ENCODE data around the gene TNPO2. TPM values are rescaled to one million over a fixed set of nuclear protein-coding genes. Genes with fewer than 3 reads are reported as not detected.

TNPO2 gene
- total and polyA plus RNA-seq, 4 experiments from 2014 or later, result 0.60 to 67.2 (median 33.9) TPM

Other genes starting within 250 kb of the TNPO2 start
- gene ZNF709, start 239.1 kb downstream of the TNPO2 start, total RNA-seq, result 1 to 10 TPM; 7.1 to 9.6 TPM
- gene ZNF709, start 239.1 kb downstream of the TNPO2 start, polyA plus RNA-seq, result 1 to 10 TPM; 1.1 to 2.3 TPM
- 10 to 100 TPM; 29.2 to 30.6 TPM for gene ZNF564, start 172.4 kb downstream of the TNPO2 start, total RNA-seq
- gene ZNF564, start 172.4 kb downstream of the TNPO2 start, polyA plus RNA-seq, result 10 to 100 TPM; 11.2 to 15.3 TPM
- gene ZNF490, start 113.1 kb downstream of the TNPO2 start, total RNA-seq, result 10 to 100 TPM; 10.6 to 11.8 TPM
- 1 to 10 TPM; 2.2 to 4.3 TPM for gene ZNF490, start 113.1 kb downstream of the TNPO2 start, polyA plus RNA-seq
- gene ZNF791, start 113.0 kb downstream of the TNPO2 start, total RNA-seq, result 10 to 100 TPM; 46.0 to 46.3 TPM
- 10 to 100 TPM; 11.5 to 17.2 TPM for gene ZNF791, start 113.0 kb downstream of the TNPO2 start, polyA plus RNA-seq
- 100 to 1,000 TPM; 137 to 141 TPM for gene MAN2B1, start 57.2 kb downstream of the TNPO2 start, total RNA-seq
- gene MAN2B1, start 57.2 kb downstream of the TNPO2 start, polyA plus RNA-seq, result 10 to 100 TPM; 45.0 to 76.4 TPM
- gene WDR83, start 57.1 kb downstream of the TNPO2 start, total RNA-seq, result 10 to 100 TPM; 18.3 to 19.3 TPM
- gene WDR83, start 57.1 kb downstream of the TNPO2 start, polyA plus RNA-seq, result 10 to 100 TPM in 1 of 2 donors, 1 to 10 TPM in 1; 9.8 to 15.7 TPM
- gene DHPS, start 42.1 kb downstream of the TNPO2 start, total RNA-seq, result 100 to 1,000 TPM; 195 to 197 TPM
- 10 to 100 TPM; 77.3 to 91.7 TPM for gene DHPS, start 42.1 kb downstream of the TNPO2 start, polyA plus RNA-seq
- not detected for gene GNG14, start 35.9 kb downstream of the TNPO2 start, total RNA-seq
- not detected for gene GNG14, start 35.9 kb downstream of the TNPO2 start, polyA plus RNA-seq
- gene FBXW9, start 27.3 kb downstream of the TNPO2 start, total RNA-seq, result 1 to 10 TPM; 4.5 to 4.9 TPM
- gene FBXW9, start 27.3 kb downstream of the TNPO2 start, polyA plus RNA-seq, result 1 to 10 TPM; 4.9 to 8.1 TPM
- gene TRIR, start 10.8 kb upstream of the TNPO2 start, total RNA-seq, result 100 to 1,000 TPM; 199 to 209 TPM
- gene TRIR, start 10.8 kb upstream of the TNPO2 start, polyA plus RNA-seq, result 100 to 1,000 TPM; 175 to 243 TPM
- gene GET3, start 13.6 kb upstream of the TNPO2 start, total RNA-seq, result 10 to 100 TPM; 30.8 to 34.5 TPM
- 100 to 1,000 TPM in 1 of 2 donors, 10 to 100 TPM in 1; 60.6 to 114 TPM for gene GET3, start 13.6 kb upstream of the TNPO2 start, polyA plus RNA-seq
- not detected for gene BEST2, start 27.9 kb upstream of the TNPO2 start, total RNA-seq
- gene BEST2, start 27.9 kb upstream of the TNPO2 start, polyA plus RNA-seq, result not detected
- gene HOOK2, start 51.6 kb upstream of the TNPO2 start, total RNA-seq, result 10 to 100 TPM; 23.3 to 24.2 TPM
- gene HOOK2, start 51.6 kb upstream of the TNPO2 start, polyA plus RNA-seq, result 1 to 10 TPM; 2.6 to 3.4 TPM
- gene JUNB, start 67.6 kb upstream of the TNPO2 start, total RNA-seq, result 100 to 1,000 TPM; 103 to 106 TPM
- gene JUNB, start 67.6 kb upstream of the TNPO2 start, polyA plus RNA-seq, result 1,000 to 10,000 TPM in 1 of 2 donors, 100 to 1,000 TPM in 1; 771 to 3,132 TPM
- gene PRDX2, start 77.9 kb upstream of the TNPO2 start, total RNA-seq, result 100 to 1,000 TPM; 116 to 120 TPM
- gene PRDX2, start 77.9 kb upstream of the TNPO2 start, polyA plus RNA-seq, result 100 to 1,000 TPM; 266 to 533 TPM
- 1 to 10 TPM; 2.2 to 3.2 TPM for gene THSD8, start 78.1 kb upstream of the TNPO2 start, total RNA-seq
- 1 to 10 TPM; 1.5 to 4.4 TPM for gene THSD8, start 78.1 kb upstream of the TNPO2 start, polyA plus RNA-seq
- 10 to 100 TPM; 10.5 to 12.6 TPM for gene RNASEH2A, start 82.7 kb upstream of the TNPO2 start, total RNA-seq
- 10 to 100 TPM; 16.9 to 23.5 TPM for gene RNASEH2A, start 82.7 kb upstream of the TNPO2 start, polyA plus RNA-seq
- not detected for gene RTBDN, start 110.6 kb upstream of the TNPO2 start, total RNA-seq
- gene RTBDN, start 110.6 kb upstream of the TNPO2 start, polyA plus RNA-seq, result not detected
- not detected for gene MAST1, start 114.6 kb upstream of the TNPO2 start, total RNA-seq
- under 1 TPM in 1 of 2 donors, not detected in 1; 0.48 TPM for gene MAST1, start 114.6 kb upstream of the TNPO2 start, polyA plus RNA-seq
- gene DNASE2, start 157.5 kb upstream of the TNPO2 start, total RNA-seq, result 10 to 100 TPM; 31.6 to 32.8 TPM
- gene DNASE2, start 157.5 kb upstream of the TNPO2 start, polyA plus RNA-seq, result 10 to 100 TPM; 55.3 to 81.8 TPM
- not detected for gene KLF1, start 163.3 kb upstream of the TNPO2 start, total RNA-seq
- not detected for gene KLF1, start 163.3 kb upstream of the TNPO2 start, polyA plus RNA-seq
- 10 to 100 TPM; 63.9 to 66.1 TPM for gene GCDH, start 167.2 kb upstream of the TNPO2 start, total RNA-seq
- gene GCDH, start 167.2 kb upstream of the TNPO2 start, polyA plus RNA-seq, result 10 to 100 TPM; 16.5 to 27.4 TPM
- under 1 TPM in 1 of 2 experiments, not detected in 1; 0.79 TPM for gene SYCE2, start 195.4 kb upstream of the TNPO2 start, total RNA-seq
- gene SYCE2, start 195.4 kb upstream of the TNPO2 start, polyA plus RNA-seq, result not detected
- gene FARSA, start 209.8 kb upstream of the TNPO2 start, total RNA-seq, result 10 to 100 TPM; 53.8 to 59.1 TPM
- 10 to 100 TPM; 63.2 to 68.1 TPM for gene FARSA, start 209.8 kb upstream of the TNPO2 start, polyA plus RNA-seq
- gene CALR, start 214.7 kb upstream of the TNPO2 start, total RNA-seq, result 100 to 1,000 TPM; 484 to 499 TPM
- 100 to 1,000 TPM in 1 of 2 donors, 10 to 100 TPM in 1; 87.5 to 151 TPM for gene CALR, start 214.7 kb upstream of the TNPO2 start, polyA plus RNA-seq
- gene RAD23A, start 221.9 kb upstream of the TNPO2 start, total RNA-seq, result 10 to 100 TPM; 88.6 to 98.4 TPM
- 100 to 1,000 TPM in 1 of 2 donors, 10 to 100 TPM in 1; 77.0 to 105 TPM for gene RAD23A, start 221.9 kb upstream of the TNPO2 start, polyA plus RNA-seq
- 10 to 100 TPM; 14.7 to 17.9 TPM for gene GADD45GIP1, start 233.3 kb upstream of the TNPO2 start, total RNA-seq
- 10 to 100 TPM; 61.0 to 65.1 TPM for gene GADD45GIP1, start 233.3 kb upstream of the TNPO2 start, polyA plus RNA-seq
- gene DAND5, start 245.6 kb upstream of the TNPO2 start, total RNA-seq, result not detected
- not detected for gene DAND5, start 245.6 kb upstream of the TNPO2 start, polyA plus RNA-seq